Measurements from ENCODE around the gene ENG.
"Not testable (repeated sequence)": the region's sequence is repeated elsewhere in the genome, so short reads cannot be mapped to it uniquely, and the experiment has no call there.

Gene ENG

GRCh38 chr9:127841087-127841835 is 13.2 kb downstream of the ENG start:
- DNase-seq: no peak

GRCh38 chr9:127838375-127839078 is 15.9 kb downstream of the ENG start:
- DNase-seq: no peak

GRCh38 chr9:127837346-127837745 is 17.1 kb downstream of the ENG start:
- no peak for DNase-seq

- not testable (repeated sequence) for DNase-seq
Observed at GRCh38 chr9:127836561-127836960, 17.9 kb downstream of the ENG start.

GRCh38 chr9:127835991-127836516 is 18.4 kb downstream of the ENG start:
- DNase-seq: no peak

- no peak for DNase-seq
Observed at GRCh38 chr9:127833555-127833954, 20.9 kb downstream of the ENG start.

- no peak for DNase-seq
Observed at GRCh38 chr9:127832248-127832647, 22.2 kb downstream of the ENG start.

GRCh38 chr9:127829205-127829906 is 25.1 kb downstream of the ENG start:
- DNase-seq: no peak

GRCh38 chr9:127828262-127829031 is 26.0 kb downstream of the ENG start:
- no peak for DNase-seq

- DNase-seq: no peak
Observed at GRCh38 chr9:127826253-127826913, 28.1 kb downstream of the ENG start.

- no peak for DNase-seq
Observed at GRCh38 chr9:127825319-127826051, 29.0 kb downstream of the ENG start.

GRCh38 chr9:127822108-127822507 is 32.4 kb downstream of the ENG start:
- no peak for DNase-seq

- no peak for DNase-seq
Observed at GRCh38 chr9:127818574-127818973, 35.9 kb downstream of the ENG start.

- DNase-seq: no peak
Observed at GRCh38 chr9:127817881-127818434, 36.5 kb downstream of the ENG start.

GRCh38 chr9:127816728-127817127 is 37.7 kb downstream of the ENG start:
- no peak for DNase-seq

GRCh38 chr9:127816362-127816725 is 38.1 kb downstream of the ENG start:
- no peak for DNase-seq

- DNase-seq: no peak
Observed at GRCh38 chr9:127815512-127816361, 38.7 kb downstream of the ENG start.

- DNase-seq: no peak
Observed at GRCh38 chr9:127814619-127815511, 39.6 kb downstream of the ENG start.

- DNase-seq: no peak
Observed at GRCh38 chr9:127813686-127814226, 40.7 kb downstream of the ENG start.
